Parathyroid adenoma (tissue), 2 donors: ENCODE measurements around the gene ECM2.

Experiments
- H2AFZ ChIP-seq: fragments of 300-600 bp; sonication (generic); one replicate; pipeline ENCODE4 v1.7.0; 2017; ENCODE audit warnings: antibody characterized with exemption, mild to moderate bottlenecking
- H3K27ac ChIP-seq: fragments of 300-600 bp; sonication (generic); one replicate; pipeline ENCODE4 v1.7.0; 2017
- H3K27me3 ChIP-seq: fragments of 300-600 bp; sonication (generic); one replicate; pipeline ENCODE4 v1.7.0; 2017; ENCODE audit warnings: low read length; ENCODE audit not compliant: control insufficient read depth, insufficient read depth
- H3K36me3 ChIP-seq: fragments of 300-600 bp; sonication (generic); one replicate; pipeline ENCODE4 v1.7.0; 2017; ENCODE audit warnings: low read length; ENCODE audit not compliant: control insufficient read depth, insufficient read depth
- H3K4me1 ChIP-seq: fragments of 300-600 bp; sonication (generic); one replicate; pipeline ENCODE4 v1.7.0; 2017; ENCODE audit warnings: control low read depth
- H3K4me2 ChIP-seq: fragments of 300-600 bp; sonication (generic); one replicate; pipeline ENCODE4 v1.7.0; 2017; ENCODE audit warnings: low read length
- H3K4me3 ChIP-seq: fragments of 300-600 bp; sonication (generic); one replicate; pipeline ENCODE4 v1.7.0; 2017; ENCODE audit warnings: low read depth, low read length
- H3K79me2 ChIP-seq: fragments of 300-600 bp; sonication (generic); one replicate; pipeline ENCODE4 v1.7.0; 2017; ENCODE audit warnings: control low read depth
- H3K9ac ChIP-seq: fragments of 300-600 bp; sonication (generic); one replicate; pipeline ENCODE4 v1.7.0; 2017; ENCODE audit warnings: mild to moderate bottlenecking
- H3K9me3 ChIP-seq: fragments of 300-600 bp; sonication (generic); one replicate; pipeline ENCODE4 v1.7.0; 2017; ENCODE audit warnings: low read length; ENCODE audit not compliant: control insufficient read depth
- CTCF ChIP-seq: fragments of 300-600 bp; sonication (generic); IDR thresholded peaks from one replicate; pipeline ENCODE4 v1.7.0; 2017; ENCODE audit warnings: antibody characterized with exemption, mild to moderate bottlenecking
- donor health status: primary hyperparathyroidism.

ECM2 gene

GRCh38 chr9:92480986-92481633, 54.7 kb downstream of the ECM2 start:
- H3K4me1 ChIP-seq, result no peaks in the 10 kb centered on the region
- H2AFZ ChIP-seq, result no peak overlapping the region
- no peak overlapping the region for H3K9ac ChIP-seq
- H3K27me3 ChIP-seq, result no peaks in the 10 kb centered on the region
- no peaks in the 10 kb centered on the region for H3K36me3 ChIP-seq
- no peaks in the 10 kb centered on the region for H3K79me2 ChIP-seq
- no peak overlapping the region for H3K4me3 ChIP-seq
- no peak overlapping the region for H3K4me2 ChIP-seq
- H3K9me3 ChIP-seq, result no peaks in the 10 kb centered on the region
- no peak for TF ChIP-seq CTCF
- H3K27ac ChIP-seq, result no peak overlapping the region

GRCh38 chr9:92480291-92480771, 55.5 kb downstream of the ECM2 start:
- Histone ChIP-seq H3K79me2 (no peaks in the 10 kb centered on the region), H2AFZ (no peak overlapping the region), H3K27ac (no peak overlapping the region), H3K36me3 (no peaks in the 10 kb centered on the region), H3K4me2 (no peak overlapping the region), H3K4me1 (no peaks in the 10 kb centered on the region), H3K9ac (no peak overlapping the region), H3K9me3 (no peaks in the 10 kb centered on the region), H3K27me3 (no peaks in the 10 kb centered on the region), H3K4me3 (no peak overlapping the region)
- TF ChIP-seq CTCF, result no peak

- Histone ChIP-seq H3K4me1 (no peaks in the 10 kb centered on the region), H3K4me3 (no peak overlapping the region), H2AFZ (no peak overlapping the region), H3K9ac (no peak overlapping the region), H3K27ac (no peak overlapping the region), H3K36me3 (no peaks in the 10 kb centered on the region), H3K27me3 (no peaks in the 10 kb centered on the region), H3K9me3 (no peaks in the 10 kb centered on the region), H3K79me2 (no peaks in the 10 kb centered on the region), H3K4me2 (no peak overlapping the region)
- no peak for TF ChIP-seq CTCF
Measured at GRCh38 chr9:92479346-92479745, 56.4 kb downstream of the ECM2 start.

GRCh38 chr9:92478783-92479182, 57.0 kb downstream of the ECM2 start:
- no peaks in the 10 kb centered on the region for H3K36me3 ChIP-seq
- no peak overlapping the region for H2AFZ ChIP-seq
- TF ChIP-seq CTCF, result no peak
- H3K79me2 ChIP-seq, result no peaks in the 10 kb centered on the region
- no peak overlapping the region for H3K4me3 ChIP-seq
- H3K4me2 ChIP-seq, result no peak overlapping the region
- H3K4me1 ChIP-seq, result no peaks in the 10 kb centered on the region
- no peak overlapping the region for H3K27ac ChIP-seq
- H3K9me3 ChIP-seq, result no peaks in the 10 kb centered on the region
- H3K9ac ChIP-seq, result no peak overlapping the region
- H3K27me3 ChIP-seq, result no peaks in the 10 kb centered on the region

- no peak for TF ChIP-seq CTCF
- Histone ChIP-seq H3K4me1 (no peaks in the 10 kb centered on the region), H3K4me2 (no peak overlapping the region), H3K9ac (no peak overlapping the region), H3K36me3 (no peaks in the 10 kb centered on the region), H3K4me3 (no peak overlapping the region), H3K27ac (no peak overlapping the region), H3K9me3 (no peaks in the 10 kb centered on the region), H3K79me2 (no peaks in the 10 kb centered on the region), H3K27me3 (no peaks in the 10 kb centered on the region), H2AFZ (no peak overlapping the region)
Measured at GRCh38 chr9:92476962-92477361, 58.8 kb downstream of the ECM2 start.
